Measurements from ENCODE around the gene IL17C. TPM values are rescaled to one million over a fixed set of nuclear protein-coding genes. Genes with fewer than 3 reads are reported as not detected.

Gene IL17C
- total RNA-seq, 2 donors from 2014 or later = not detected

DNA sequence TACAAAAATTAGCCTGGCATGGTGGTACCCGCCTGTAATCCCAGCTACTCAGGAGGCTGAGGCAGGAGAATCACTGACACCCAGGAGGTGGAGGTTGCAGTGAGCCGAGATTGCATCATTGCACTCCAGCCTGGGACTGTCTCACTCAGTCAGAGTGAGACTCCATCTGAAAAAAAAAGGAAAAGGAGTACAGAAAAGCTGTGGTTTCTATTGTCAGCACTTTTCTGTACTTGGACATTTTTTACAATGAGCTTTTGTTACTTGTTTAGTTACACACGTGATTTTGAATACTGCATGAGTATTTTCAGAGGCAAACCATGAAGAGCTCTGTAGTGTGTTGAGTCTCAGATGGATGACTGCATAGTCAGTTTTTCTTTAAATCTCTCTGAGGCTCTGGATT lies 41.9 kb upstream of the IL17C start:
- Mint-ChIP-seq H3K4me3 (no peak overlapping the region), H3K27me3 (ENCODE audit: insufficient read depth) (no peaks in the 10 kb centered on the region), H3K4me1 (no peaks in the 10 kb centered on the region), H3K27ac (no peak overlapping the region), H3K36me3 (ENCODE audit: low read depth) (peaks cover 67% of the 10 kb centered on the region), H3K9me3 (no peaks in the 10 kb centered on the region)
- no peak overlapping the region for H3K9ac ChIP-seq (ENCODE audit: extremely low read depth, low read length, poor library complexity, severe bottlenecking)
- H3K27me3 ChIP-seq (ENCODE audit: control insufficient read depth, insufficient read depth, low read length, poor library complexity, severe bottlenecking) = no peaks in the 10 kb centered on the region
- H3K4me1 ChIP-seq (ENCODE audit: control insufficient read depth, insufficient read depth, low read length) = no peaks in the 10 kb centered on the region
- no peaks in the 10 kb centered on the region for H3K9me3 ChIP-seq (ENCODE audit: control insufficient read depth, low read length)
- TF ChIP-seq, protein P1, sequence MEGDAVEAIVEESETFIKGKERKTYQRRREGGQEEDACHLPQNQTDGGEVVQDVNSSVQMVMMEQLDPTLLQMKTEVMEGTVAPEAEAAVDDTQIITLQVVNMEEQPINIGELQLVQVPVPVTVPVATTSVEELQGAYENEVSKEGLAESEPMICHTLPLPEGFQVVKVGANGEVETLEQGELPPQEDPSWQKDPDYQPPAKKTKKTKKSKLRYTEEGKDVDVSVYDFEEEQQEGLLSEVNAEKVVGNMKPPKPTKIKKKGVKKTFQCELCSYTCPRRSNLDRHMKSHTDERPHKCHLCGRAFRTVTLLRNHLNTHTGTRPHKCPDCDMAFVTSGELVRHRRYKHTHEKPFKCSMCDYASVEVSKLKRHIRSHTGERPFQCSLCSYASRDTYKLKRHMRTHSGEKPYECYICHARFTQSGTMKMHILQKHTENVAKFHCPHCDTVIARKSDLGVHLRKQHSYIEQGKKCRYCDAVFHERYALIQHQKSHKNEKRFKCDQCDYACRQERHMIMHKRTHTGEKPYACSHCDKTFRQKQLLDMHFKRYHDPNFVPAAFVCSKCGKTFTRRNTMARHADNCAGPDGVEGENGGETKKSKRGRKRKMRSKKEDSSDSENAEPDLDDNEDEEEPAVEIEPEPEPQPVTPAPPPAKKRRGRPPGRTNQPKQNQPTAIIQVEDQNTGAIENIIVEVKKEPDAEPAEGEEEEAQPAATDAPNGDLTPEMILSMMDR (conservative IDR thresholded peaks at IDR 0.05) = no peak
- 92 to 93% methylated on average over 3 of the region's 3 CpGs for WGBS, 2 experiments (ENCODE audit: insufficient coverage in 1 of 2, insufficient read length in 1 of 2)
- no peak for DNase-seq
- H3K4me3 ChIP-seq (ENCODE audit: low read length) = no peak overlapping the region
- no peak overlapping the region for H3K27ac ChIP-seq (ENCODE audit: low read depth, low read length)
- peaks cover 76% of the 10 kb centered on the region for H3K36me3 ChIP-seq (ENCODE audit: control insufficient read depth, insufficient read depth, low read length)

DNA sequence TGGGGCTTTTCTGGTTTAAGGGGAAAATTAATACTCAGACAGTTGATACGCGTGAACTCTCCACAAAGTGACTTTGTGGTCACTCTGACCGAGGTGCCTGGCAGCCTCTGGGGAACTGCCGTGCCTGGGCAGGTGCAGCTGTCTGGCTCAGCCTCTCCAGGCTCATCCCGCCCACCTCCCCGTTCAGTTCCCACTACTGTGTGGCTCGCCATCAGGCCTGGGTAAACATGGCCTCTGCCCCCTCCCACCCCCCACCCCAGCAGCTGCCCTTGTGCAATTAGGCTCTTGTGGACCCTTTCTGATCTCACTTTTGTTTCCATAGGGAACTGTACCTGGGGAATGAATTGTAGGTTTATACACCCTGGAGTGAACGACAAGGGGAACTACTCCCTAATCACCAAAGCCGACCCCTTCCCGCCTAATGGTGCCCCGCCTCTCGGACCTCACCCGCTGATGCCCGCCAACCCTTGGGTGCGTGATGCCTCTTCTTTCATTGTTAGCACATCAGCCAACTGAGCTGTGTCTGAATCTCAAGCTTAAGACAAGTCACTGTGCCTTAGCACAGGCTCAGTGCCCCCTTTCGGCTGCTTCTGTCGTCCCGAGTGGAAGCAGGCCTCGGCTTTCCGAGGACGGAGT lies 40.4 kb upstream of the IL17C start:
- TF ChIP-seq, protein P1 (conservative IDR thresholded peaks at IDR 0.05) = no peak
- Histone ChIP-seq H3K9ac (ENCODE audit: extremely low read depth, low read length, poor library complexity, severe bottlenecking) (no peak overlapping the region), H3K9me3 (ENCODE audit: control insufficient read depth, low read length) (no peaks in the 10 kb centered on the region), H3K36me3 (ENCODE audit: control insufficient read depth, insufficient read depth, low read length) (peaks cover 82% of the 10 kb centered on the region), H3K4me3 (ENCODE audit: low read length) (no peak overlapping the region), H3K4me1 (ENCODE audit: control insufficient read depth, insufficient read depth, low read length) (no peaks in the 10 kb centered on the region), H3K27ac (ENCODE audit: low read depth, low read length) (no peak overlapping the region), H3K27me3 (ENCODE audit: control insufficient read depth, insufficient read depth, low read length, poor library complexity, severe bottlenecking) (no peaks in the 10 kb centered on the region)
- Mint-ChIP-seq H3K27ac (no peak overlapping the region), H3K9me3 (no peaks in the 10 kb centered on the region), H3K4me3 (no peak overlapping the region), H3K4me1 (no peaks in the 10 kb centered on the region), H3K27me3 (ENCODE audit: insufficient read depth) (no peaks in the 10 kb centered on the region), H3K36me3 (ENCODE audit: low read depth) (peaks cover 71% of the 10 kb centered on the region)
- no peak for DNase-seq
- WGBS, 2 experiments (ENCODE audit: insufficient coverage in 1 of 2, insufficient read length in 1 of 2) = 91 to 92% methylated on average over 17 to 21 of the region's 21 CpGs

DNA sequence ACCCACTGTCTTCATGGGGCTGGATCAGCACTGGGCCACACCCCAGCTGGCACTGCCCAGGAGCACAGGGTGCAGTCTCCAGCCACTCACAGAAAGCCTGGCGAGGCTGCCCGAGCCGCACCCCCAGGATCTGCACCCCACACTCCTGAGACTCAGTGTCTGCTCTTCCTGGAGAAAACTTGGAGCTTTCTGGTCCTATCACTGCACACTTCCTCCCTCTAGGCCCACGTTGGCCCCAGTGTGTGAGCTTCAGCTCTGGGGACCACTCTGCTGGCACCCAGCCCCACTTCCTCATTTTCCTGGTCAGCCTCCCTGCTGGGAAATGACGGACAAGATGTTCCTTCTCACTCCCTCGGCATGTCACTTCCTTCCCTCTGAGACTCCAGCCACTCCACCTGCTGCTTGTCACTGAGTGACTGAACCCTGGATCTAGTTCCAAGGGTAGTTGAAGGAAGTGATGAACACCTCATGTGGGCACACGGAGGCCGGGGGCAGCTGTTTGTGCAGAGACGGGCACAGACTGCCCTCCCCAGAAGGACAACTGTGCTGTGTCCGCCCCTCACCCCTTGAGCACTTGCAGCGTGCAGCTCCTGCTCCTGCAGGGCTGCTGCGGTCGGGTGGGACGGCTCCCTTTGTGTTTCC lies 39.2 kb upstream of the IL17C start:
- no peak overlapping the region for H3K4me3 ChIP-seq (ENCODE audit: low read length)
- TF ChIP-seq, protein P1 (conservative IDR thresholded peaks at IDR 0.05) = no peak
- H3K36me3 Mint-ChIP-seq (ENCODE audit: low read depth) = peaks cover 68% of the 10 kb centered on the region
- H3K27me3 ChIP-seq (ENCODE audit: control insufficient read depth, insufficient read depth, low read length, poor library complexity, severe bottlenecking) = no peaks in the 10 kb centered on the region
- H3K9me3 ChIP-seq (ENCODE audit: control insufficient read depth, low read length) = no peaks in the 10 kb centered on the region
- WGBS, 2 experiments (ENCODE audit: insufficient coverage in 1 of 2, insufficient read length in 1 of 2) = 95 to 97% methylated on average over 7 to 14 of the region's 14 CpGs
- H3K4me1 Mint-ChIP-seq = no peaks in the 10 kb centered on the region
- no peaks in the 10 kb centered on the region for H3K4me1 ChIP-seq (ENCODE audit: control insufficient read depth, insufficient read depth, low read length)
- H3K9ac ChIP-seq (ENCODE audit: extremely low read depth, low read length, poor library complexity, severe bottlenecking) = no peak overlapping the region
- no peak for DNase-seq
- H3K27ac Mint-ChIP-seq = no peak overlapping the region
- H3K9me3 Mint-ChIP-seq = no peaks in the 10 kb centered on the region
- H3K27ac ChIP-seq (ENCODE audit: low read depth, low read length) = no peak overlapping the region
- H3K4me3 Mint-ChIP-seq = no peak overlapping the region
- H3K27me3 Mint-ChIP-seq (ENCODE audit: insufficient read depth) = no peaks in the 10 kb centered on the region
- peaks cover 76% of the 10 kb centered on the region for H3K36me3 ChIP-seq (ENCODE audit: control insufficient read depth, insufficient read depth, low read length)
